Stimulated activated CD8-positive, alpha-beta memory T cell treated with anti-CD3 and anti-CD28 coated beads, Interleukin-7, amount 100 ng/mL, for 48 hours (primary cell): ENCODE data around the gene STPG2.
"Not testable (repeated sequence)": the region's sequence is repeated elsewhere in the genome, so short reads cannot be mapped to it uniquely, and the experiment has no call there.

ENCODE experiments used
- DNase-seq, 2 donors: peaks; one replicate each; pipeline ENCODE4 v3.0.0-alpha.2; 2020; ENCODE audit warnings: low read depth in 1 of 2; ENCODE audit errors: extremely low read depth in 1 of 2

STPG2 gene

DNA sequence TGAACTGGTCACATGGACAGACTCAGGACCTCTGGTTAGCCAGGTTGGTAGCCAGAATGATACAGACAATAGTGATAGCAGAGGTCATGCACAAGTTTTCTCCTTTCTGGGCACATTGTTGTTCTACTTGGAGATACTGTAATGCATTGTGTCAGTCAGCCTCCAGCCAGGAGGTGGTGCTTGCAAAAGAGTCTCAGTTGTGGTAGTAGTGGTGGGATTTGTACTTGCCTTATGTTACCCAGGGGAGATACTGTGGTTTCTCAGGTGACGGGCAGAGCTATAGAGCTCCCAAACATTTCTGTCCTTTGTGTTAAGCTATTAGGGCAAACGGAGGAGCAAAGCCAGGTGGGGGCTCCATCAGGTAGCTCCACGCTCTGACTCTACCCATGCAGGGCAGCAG, 190.5 kb downstream of the STPG2 start:
- no peak for DNase-seq

DNA sequence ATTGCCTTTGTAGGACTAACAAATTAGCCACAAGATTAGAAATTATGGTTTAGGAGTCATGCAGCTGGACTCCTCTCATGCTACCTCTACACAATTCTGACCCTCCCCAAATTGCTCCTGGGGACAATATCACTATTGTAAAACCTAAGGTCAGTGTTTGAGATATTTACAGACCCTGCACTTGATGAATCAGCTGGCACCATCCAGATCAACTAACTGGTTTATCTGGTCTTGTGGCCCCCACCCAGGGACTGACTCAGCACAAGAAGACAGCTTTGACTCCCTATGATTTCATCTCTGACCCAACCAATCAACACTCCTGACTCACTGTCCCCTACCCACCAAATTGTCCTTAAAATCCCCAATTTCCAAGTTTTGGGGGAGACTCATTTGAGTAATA, 192.4 kb downstream of the STPG2 start:
- DNase-seq: no peak

DNA sequence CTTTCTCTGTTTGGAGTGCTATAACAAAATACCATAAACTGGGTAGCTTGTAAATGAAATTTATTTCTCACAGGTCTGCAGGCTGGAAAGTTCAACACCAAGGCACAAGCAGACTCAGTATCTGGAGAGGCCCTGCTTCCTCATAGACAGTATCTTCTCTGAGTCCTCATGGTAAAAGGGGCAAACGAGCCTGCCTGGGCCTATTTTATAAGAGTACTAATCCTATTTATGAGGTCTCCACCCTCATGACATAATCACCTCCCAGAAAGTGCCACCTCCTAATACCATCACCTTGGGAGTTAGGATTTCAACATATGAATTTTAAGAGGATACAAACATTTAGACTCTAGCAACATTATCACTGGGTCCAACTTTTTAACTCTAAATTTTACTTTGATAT, 200.3 kb downstream of the STPG2 start:
- DNase-seq: no peak

DNA sequence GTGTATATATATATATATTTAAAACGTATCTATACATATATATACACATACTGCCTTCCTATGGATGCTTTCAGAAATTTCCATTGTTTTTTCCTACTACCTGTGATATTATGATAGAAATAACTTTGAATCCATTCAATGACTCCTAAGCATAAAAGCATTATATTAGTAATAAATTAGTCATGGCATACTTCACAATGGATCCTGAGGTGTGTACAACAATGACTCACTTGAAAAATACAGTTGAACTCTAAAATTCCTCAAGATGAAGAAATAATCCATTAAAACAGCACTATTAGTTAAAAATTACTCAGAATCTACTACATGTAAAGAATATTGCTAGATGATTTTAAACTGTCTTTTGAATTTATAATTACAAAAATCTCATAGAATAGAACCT, 201.1 kb downstream of the STPG2 start:
- no peak for DNase-seq

DNA sequence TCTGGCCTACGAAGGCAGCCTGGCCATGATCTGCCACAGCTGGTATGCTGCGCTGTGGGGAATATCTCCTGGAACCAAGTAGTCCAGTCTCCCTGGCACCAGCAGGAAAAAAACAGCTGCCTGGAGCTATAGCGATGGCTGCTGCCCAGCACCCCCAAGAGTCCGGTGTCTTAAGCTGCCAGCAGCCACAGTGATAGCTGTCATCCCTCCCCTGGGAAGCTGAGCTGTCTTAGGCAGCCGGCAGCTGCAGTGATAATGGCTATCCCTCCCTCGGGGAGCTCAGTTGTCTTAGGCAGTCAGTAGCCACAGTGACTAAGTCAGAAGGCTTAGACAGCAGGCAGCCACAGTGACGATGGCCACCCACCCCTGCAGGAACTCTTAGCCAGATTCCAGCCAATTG, 205.1 kb downstream of the STPG2 start:
- DNase-seq: no peak

DNA sequence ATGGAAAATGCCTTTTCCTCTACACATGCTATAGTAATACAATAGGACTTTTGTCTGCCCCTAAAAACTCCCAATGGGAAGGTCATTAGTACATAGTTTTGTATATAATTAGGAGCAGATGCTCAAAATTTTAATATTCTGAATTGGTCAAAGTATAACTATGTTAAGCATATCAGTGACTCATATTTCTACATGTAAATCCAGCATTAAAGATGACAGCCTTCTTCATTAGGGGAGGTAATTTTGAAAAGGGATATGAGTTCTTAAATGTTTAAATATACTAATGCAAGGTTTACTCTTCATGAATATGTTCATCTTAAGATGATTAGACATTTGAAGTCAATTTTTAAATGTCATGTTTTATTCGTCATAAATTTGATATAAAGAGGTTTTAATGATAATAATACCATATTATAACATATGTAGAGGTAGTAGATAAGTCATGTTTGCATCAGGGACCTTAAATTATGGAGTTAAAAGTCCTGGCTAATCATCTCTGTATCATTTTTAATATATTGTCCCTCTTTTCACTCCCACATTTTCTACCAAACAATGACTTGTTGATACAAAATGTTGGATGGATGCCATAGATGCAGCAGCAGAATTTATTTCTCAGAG, 218.8 kb downstream of the STPG2 start:
- DNase-seq: no peak

DNA sequence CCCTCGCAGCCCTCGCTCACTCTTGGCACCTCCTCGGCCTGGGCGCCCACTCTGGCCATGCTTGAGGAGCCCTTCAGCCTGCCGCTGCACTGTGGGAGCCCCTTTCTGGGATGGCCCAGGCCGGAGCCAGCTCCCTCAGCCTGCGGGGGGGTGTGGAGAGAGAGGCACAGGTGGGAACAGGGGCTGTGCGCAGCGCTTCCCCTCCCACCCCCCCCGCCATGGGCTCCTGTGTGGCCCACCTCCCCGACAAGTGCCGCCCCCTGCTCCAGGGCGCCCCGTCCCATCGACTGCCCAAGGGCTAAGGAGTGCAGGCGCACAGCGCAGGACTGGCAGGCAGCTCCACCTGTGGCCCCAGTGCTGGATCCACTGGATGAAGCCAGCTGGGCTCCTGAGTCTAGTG, 220.2 kb downstream of the STPG2 start:
- DNase-seq: no peak

DNA sequence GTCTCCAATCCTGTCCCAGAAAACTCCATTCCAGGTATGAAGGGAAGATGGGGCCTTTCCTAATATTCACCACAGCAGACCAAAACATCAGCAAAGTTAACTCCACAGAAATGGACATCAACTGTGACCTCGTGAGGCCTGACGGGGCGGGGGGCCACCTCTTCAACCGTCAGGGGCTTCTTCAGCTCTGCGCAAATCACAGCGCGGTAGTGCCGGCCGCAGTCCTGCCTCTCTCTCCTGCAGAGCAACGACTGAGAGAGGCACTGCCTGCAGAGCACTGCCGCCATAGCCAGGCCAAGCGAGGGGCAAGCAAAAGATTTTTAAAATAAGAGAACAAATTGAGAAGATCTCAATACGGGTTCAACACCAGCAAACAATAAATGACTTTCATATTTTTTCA, 226.2 kb downstream of the STPG2 start:
- DNase-seq: no peak

DNA sequence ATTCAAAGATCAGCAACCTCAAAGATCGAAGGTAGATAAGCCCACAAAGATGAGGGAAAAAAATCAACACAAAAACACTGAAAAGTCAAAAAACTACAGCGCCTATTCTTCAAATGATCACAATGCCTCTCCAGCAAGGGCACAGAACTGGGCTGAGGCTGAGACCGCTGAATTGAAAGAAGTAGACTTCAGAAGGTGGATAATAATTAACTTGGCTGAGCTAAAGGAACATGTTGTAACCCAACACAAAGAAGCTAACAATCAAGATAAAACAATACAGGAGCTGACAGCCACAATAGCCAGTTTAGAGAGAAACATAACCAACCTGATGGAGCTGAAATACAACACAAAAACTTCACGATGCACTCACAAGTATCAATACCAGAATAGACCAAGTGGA, 231.1 kb downstream of the STPG2 start:
- no peak for DNase-seq

DNA sequence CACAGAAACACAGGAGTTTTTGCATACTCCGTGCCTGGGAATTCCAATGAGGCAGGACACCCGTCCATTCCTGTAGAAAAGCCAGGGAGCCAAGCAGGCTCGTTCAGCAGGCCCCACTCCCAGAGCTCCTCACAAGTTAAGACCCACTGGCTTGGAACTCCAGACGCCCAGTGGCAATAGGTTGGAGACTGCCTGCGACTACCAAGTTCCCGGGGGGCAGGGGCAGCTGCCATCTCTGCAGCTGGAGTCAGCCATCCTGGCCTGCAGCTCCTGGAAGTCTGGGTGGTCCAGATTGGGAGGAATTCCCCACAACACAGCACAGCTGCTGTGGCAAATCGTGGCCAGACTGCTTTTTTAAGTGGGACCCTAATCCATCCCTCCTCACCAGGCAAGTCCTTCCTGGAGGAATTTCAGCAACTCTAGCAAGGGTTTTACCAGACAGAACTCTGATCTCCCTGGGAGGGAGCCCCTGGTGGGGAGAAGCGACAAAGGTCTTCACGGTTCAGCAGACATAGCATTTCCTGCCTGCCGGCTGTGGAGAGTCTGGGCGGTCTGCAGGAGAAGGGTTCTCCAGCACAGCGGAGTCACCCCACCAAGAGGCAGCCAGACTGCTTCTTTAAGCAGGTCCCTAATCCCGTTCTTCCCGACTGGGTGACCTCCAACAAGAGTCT, 231.9 kb downstream of the STPG2 start:
- no peak for DNase-seq

DNA sequence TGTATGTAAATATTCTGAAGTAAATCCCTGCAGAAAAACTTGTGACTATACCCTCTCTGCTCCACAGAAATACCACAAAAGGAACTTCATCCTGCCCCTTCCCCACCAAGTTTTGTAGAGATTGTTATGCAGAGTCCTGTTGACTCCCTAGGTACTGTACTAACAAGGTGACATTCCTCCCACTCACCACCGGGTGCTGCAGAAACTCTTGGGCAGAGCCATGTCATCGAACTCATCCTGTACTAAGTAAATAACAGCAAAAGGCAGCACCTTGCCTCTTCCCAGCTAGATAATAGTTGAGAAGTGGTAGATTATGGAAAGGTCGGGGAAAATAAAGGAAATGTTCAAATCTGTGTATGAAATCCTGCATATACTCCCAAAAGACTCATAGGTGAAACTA, 233.3 kb downstream of the STPG2 start:
- DNase-seq: no peak

DNA sequence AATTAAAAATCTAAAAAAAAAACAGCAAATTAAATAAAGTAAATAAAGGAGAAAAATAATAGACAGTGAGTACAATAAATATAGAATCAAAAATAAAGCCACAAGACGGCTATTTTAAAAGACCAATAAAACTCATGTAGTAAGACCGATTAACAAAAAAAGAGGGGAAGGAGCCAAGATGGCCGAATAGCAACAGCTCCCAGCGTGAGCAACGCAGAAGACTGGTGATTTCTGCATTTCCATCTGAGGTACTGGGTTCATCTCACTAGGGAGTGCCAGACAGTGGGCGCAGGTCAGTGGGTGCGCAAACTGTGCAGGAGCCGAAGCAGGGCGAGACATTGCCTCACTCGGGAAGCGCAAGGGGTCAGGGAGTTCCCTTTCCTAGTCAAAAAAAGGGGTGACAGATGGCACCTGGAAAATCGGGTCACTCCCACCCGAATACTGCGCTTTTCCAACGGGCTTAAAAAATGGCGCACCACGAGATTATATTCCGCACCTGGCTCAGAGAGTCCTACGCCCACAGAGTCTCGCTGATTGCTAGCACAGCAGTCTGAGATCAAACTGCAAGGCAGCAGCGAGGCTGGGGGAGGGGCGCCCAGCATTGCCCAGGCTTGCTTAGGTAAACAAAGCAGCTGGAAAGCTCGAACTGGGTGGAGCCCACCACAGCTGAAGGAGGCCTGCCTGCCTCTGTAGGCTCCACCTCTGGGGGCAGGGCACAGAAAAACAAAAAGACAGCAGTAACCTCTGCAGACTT, 239.7 kb downstream of the STPG2 start:
- not testable (repeated sequence) for DNase-seq

DNA sequence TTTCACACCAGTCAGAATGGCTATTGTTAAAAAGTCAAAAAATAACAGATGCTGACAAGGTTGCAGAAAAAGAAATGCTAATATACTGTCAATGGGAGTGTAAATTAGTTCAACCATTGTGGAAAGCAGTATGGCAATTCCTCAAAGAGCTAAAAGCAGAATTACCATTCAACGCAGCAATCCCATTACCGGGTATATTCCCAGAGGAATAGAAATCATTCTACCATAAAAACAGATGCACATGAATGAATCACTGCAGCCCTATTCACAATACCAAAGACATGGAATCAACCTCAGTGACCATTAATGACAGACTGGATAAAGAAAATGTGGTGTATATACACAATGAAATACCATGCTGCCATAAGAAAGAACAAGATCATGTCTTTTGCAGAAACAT, 243.0 kb downstream of the STPG2 start:
- DNase-seq: no peak

DNA sequence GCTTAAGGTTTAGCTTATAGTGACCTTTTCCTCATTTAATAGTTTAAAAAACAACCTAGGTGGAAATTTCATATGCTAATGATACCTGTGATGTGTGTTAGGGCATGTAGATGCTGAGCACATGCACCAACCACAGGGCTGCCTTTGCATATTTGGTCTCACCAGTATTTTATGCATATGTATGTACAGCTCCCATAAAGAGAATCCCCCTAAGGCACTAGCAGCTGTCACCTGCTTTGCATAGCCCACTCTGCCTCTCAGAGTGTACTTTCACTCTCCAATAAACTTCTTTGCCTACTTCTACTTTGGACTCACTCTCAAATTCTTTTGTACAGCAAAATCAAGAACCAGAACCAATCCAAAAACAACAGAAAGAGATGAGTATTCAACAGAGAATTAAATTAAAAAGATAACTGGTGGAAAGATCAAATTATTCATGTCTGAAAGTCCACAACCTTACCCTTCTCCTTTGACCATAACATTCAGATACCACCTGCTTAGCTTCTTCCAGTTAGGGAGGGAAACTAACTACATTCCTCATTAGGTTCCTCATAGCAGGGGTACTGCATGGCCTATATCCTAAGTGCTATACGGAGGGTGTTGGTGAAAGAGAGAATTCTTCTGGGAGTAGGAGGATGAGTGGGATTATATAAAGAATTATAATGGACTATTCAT, 250.5 kb downstream of the STPG2 start:
- no peak for DNase-seq

DNA sequence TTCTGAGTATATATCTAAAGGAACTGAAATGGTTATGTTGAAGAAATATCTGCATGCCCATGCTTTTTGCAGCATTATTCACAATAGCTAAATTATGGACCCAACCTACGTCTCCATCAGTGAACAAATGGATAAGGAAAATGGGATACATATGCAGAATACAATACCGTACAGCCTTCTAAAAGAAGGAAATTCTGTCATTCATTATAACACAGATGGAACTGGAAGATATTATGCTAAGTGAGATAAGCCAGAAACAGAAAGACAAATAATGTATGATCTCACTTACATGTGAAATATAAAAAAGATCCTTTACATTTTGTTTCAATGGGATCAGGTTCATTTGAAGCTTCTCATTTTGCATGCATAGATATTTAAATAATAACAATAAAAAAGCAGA, 263.3 kb downstream of the STPG2 start:
- no peak for DNase-seq

DNA sequence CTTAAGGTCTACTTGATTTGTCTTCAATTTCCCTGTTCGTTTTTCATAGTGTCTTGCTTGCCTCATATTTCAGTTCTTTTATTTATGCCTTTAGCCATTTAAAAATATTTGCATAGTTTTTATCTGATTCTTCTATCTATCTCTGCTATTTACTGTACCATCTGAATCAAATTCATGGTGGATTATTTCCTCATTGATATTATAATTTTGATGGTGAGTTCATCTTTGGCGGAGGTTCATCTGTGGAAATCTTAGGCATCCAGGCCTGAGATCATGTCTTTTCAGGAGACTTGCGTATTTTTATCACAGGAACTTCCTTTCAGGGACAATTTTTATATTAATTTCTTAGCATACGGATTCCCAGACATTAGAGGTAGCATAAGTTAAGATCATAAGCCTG, 275.2 kb downstream of the STPG2 start:
- DNase-seq: no peak

DNA sequence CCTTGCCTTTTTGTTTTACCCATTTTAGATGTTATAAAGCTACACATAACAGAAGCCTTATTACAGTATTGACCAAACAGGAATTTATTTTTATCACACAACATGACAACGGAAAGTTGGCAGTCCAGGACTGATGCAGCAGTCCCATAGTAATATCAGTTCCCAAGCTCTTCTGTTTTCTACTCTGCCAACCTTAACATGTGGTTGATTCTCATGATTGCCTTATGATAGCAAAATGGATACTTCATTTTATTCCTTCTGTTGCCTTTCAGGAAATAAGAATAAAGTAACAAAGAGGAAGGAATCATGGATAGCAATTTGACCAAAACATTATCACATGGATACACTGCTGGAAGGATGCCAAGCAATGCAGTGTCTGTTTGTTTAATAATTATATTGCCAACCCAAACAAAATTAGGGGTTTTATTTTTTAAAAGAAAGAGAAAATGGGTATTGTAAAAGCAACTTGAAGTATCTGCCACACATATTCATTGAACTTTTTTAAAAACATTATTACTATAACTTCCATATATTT, 275.7 kb downstream of the STPG2 start:
- DNase-seq: no peak

DNA sequence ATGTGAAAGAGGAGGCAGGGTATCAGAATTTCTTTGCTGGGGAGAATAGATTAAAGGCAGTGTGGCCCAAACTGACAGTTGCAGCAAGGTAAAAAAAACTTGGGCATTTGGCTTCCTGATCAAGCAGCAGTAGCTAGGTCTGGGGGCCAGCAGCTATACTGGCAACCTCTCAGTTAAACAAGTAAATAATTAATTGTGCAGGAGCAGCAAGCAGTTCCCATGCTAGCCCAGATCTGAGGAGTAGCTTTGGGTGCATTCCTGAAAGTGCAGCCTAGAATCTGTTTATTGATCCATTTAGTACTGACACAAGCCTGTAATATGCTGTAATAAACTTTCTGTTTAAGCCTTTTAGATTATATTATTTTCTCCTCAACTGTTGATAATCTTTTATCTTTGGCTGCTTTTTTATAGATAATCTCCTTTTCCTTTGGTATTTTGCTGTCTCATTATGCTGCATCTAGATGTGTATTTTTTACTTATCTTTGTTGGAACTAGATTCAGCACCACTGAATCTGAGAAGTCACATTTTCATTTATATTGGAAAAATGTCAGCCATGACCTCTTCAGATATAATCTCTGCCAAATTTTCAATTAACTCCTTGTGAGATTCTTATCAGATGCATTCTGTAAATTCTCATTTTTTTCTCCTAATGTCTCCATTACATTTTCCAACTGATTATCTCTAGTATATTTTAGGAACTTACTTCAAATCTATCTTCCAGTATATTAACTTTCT, 276.3 kb downstream of the STPG2 start:
- no peak for DNase-seq

DNA sequence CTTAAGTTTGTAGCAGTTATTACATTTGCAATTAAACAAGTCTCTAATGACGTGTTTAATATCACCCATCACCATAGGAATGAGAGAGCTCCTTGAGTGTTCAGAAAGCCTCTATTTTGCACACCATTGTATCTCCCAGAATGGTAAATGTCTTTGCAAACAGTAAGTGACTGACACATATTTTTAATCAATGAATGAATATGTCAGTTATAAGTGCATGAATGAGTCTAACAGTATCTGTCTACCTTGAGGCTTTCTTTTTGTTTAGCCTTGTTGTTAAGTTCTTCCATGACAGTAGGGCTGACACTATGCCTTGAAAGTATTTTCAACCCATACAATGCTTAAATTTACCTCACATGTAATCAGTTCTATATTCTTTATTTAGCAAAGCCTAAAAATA, 292.2 kb downstream of the STPG2 start:
- DNase-seq: no peak

DNA sequence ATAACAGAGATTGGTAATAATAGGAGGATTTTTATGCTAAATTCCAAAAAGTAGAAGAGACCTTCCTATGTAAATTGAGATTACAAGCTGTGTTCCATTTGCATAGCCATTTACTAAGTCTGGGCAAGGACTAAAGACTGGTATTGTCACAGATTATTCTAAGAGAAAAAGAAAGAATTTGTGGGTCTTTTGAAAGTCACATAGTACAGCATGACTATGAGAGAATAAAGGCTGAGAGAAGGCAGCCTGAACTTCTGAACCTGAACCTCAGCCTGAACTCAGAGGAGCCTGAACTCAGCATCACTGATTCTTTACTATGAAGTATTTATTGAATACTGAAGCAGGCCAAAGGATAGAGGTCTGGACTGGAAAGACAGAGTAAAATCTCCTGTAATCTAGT, 297.5 kb downstream of the STPG2 start:
- no peak for DNase-seq

DNA sequence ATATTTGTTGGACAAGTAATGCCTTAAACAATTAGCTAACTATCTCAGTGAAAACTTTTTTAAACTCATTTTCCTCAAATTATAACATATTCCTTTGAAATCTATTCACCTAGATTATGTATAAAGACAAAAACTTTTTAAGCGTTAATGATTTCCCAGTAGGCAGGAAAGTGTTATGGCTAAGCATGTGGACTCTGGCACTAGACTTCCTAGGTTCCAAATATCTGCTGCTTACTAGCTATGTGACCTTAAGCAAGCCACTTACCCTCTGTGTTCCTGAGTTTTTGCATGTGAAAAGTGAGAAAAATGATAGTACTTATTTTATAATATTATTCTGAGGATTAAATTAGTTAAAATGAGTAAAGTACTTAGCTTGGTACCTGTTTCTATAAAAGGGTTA, 301.8 kb downstream of the STPG2 start:
- DNase-seq: no peak
